Measurements from ENCODE around the gene ECT2L. TPM values are rescaled to one million over a fixed set of nuclear protein-coding genes. Genes with fewer than 3 reads are reported as not detected.

ECT2L gene
- total RNA-seq, 1 experiment from 2014 or later, result not detected

- intact Hi-C loops (cut with micrococcal nuclease; ENCODE audit: unreplicated experiment), result no loop called here
- H3K4me3 ChIP-seq (ENCODE audit: low read depth, low read length), result no peak overlapping the region
- ChIA-PET POLR2A (no interaction called here), CTCF (no interaction called here)
- H3K4me1 ChIP-seq, result no peaks in the 10 kb centered on the region
- H3K36me3 ChIP-seq (ENCODE audit: control insufficient read depth, insufficient read depth, low read length), result no peaks in the 10 kb centered on the region
- BruUV-seq (replicated peaks), result no TSS peak
- no peaks in the 10 kb centered on the region for H3K9me3 ChIP-seq
- no peak overlapping the region for H3K4me3 Mint-ChIP-seq (ENCODE audit: unreplicated experiment)
- no peaks in the 10 kb centered on the region for H3K27me3 ChIP-seq (replicated peaks; ENCODE audit: control insufficient read depth, insufficient read depth, low read length)
- no peaks in the 10 kb centered on the region for H3K4me1 Mint-ChIP-seq (ENCODE audit: low read depth, unreplicated experiment)
- H3K27me3 Mint-ChIP-seq (ENCODE audit: insufficient read depth, unreplicated experiment), result no peaks in the 10 kb centered on the region
- H3K27ac Mint-ChIP-seq (ENCODE audit: unreplicated experiment), result no peak overlapping the region
- DNase-seq, result no peak
- no peaks in the 10 kb centered on the region for H3K9me3 Mint-ChIP-seq (ENCODE audit: unreplicated experiment)
- TF ChIP-seq, protein P1, sequence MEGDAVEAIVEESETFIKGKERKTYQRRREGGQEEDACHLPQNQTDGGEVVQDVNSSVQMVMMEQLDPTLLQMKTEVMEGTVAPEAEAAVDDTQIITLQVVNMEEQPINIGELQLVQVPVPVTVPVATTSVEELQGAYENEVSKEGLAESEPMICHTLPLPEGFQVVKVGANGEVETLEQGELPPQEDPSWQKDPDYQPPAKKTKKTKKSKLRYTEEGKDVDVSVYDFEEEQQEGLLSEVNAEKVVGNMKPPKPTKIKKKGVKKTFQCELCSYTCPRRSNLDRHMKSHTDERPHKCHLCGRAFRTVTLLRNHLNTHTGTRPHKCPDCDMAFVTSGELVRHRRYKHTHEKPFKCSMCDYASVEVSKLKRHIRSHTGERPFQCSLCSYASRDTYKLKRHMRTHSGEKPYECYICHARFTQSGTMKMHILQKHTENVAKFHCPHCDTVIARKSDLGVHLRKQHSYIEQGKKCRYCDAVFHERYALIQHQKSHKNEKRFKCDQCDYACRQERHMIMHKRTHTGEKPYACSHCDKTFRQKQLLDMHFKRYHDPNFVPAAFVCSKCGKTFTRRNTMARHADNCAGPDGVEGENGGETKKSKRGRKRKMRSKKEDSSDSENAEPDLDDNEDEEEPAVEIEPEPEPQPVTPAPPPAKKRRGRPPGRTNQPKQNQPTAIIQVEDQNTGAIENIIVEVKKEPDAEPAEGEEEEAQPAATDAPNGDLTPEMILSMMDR (IDR thresholded peaks at IDR 0.05; ENCODE audit: insufficient read depth in 1 of 2, low read depth in 1 of 2, low read length in 1 of 2, severe bottlenecking in 1 of 2, unreplicated experiment in 1 of 2), result no peak
- H3K36me3 Mint-ChIP-seq (ENCODE audit: insufficient read depth, unreplicated experiment), result no peaks in the 10 kb centered on the region
These were observed 8.0 kb downstream of the ECT2L start for GRCh38 chr6:138803861-138804260.

DNA sequence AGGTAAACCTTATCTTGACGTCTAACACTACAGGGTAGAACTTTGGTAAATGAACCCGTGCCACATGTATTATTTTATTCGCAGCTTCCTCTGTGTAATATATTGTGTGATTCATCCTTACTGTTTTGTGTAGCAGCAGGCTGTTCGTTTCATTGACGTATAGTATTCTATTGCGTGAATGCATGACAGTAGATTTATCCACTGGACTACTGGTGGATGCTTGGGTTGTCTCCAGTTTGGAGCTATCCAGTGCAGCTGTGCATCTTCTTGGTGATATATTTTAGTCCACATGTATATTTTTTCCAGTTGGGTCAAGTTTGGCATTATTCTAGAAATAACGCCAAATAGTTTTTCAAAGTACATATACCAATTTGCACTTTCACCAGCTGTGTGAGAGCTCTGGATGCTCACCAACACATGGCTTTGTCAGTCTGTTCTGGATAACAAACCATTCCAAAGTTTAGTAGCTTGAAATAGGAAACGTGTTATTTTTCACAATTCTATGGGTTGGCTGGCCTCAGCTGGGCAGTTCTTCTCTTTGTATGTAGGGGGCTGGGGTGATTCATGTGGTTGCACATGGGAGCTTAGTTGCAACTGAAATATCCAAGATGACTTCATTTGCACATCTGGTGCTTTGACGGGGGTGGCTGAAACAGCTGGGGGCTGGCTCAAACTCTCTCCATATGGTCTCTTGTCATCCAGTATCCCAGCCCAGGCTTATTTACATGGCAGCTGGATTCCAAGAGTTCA lies 9.3 kb downstream of the ECT2L start:
- no peaks in the 10 kb centered on the region for H3K36me3 Mint-ChIP-seq (ENCODE audit: insufficient read depth, unreplicated experiment)
- no peak for DNase-seq
- ChIA-PET POLR2A (no interaction called here), CTCF (no interaction called here)
- no TSS peak for BruUV-seq (replicated peaks)
- H3K4me3 ChIP-seq (ENCODE audit: low read depth, low read length), result no peak overlapping the region
- no peaks in the 10 kb centered on the region for H3K27me3 ChIP-seq (replicated peaks; ENCODE audit: control insufficient read depth, insufficient read depth, low read length)
- no peak overlapping the region for H3K27ac Mint-ChIP-seq (ENCODE audit: unreplicated experiment)
- H3K9me3 Mint-ChIP-seq (ENCODE audit: unreplicated experiment), result no peaks in the 10 kb centered on the region
- H3K36me3 ChIP-seq (ENCODE audit: control insufficient read depth, insufficient read depth, low read length), result no peaks in the 10 kb centered on the region
- no peaks in the 10 kb centered on the region for H3K9me3 ChIP-seq
- H3K4me1 ChIP-seq, result 0 out of 2 replicates have a peak, but pooled peaks cover under 1% of the 10 kb centered on the region
- TF ChIP-seq, protein P1 (IDR thresholded peaks at IDR 0.05; ENCODE audit: insufficient read depth in 1 of 2, low read depth in 1 of 2, low read length in 1 of 2, severe bottlenecking in 1 of 2, unreplicated experiment in 1 of 2), result no peak
- H3K4me1 Mint-ChIP-seq (ENCODE audit: low read depth, unreplicated experiment), result no peaks in the 10 kb centered on the region
- H3K4me3 Mint-ChIP-seq (ENCODE audit: unreplicated experiment), result no peak overlapping the region
- intact Hi-C loops (cut with micrococcal nuclease; ENCODE audit: unreplicated experiment), result no loop called here
- no peaks in the 10 kb centered on the region for H3K27me3 Mint-ChIP-seq (ENCODE audit: insufficient read depth, unreplicated experiment)

DNA sequence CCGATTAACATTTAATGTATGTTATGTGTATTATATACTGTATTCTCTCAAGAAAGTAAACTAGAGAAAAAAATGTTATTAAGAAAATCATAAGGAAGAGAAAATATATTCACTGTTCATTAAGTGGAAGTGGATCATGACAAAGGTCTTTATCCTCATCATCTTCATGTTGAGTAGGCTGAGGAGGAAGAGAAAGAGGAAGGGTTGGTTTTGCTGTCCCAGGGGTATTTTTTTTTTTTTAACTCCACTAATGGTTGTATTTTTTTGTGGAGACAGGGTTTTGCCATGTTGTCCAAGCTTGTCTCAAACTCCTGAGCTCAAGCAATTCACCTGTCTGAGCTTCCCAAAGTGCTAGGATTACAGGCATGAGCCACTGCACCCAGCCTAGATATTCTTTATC lies 11.0 kb downstream of the ECT2L start:
- CTCF ChIA-PET, result interaction anchor here (0.6 kb wide), 1 partner anchor 650 kb away, joined by 3 read pairs; no protein-coding TSS in a partner anchor
- H3K27ac Mint-ChIP-seq (ENCODE audit: unreplicated experiment), result no peak overlapping the region

More for the DNA sequence above, 11.0 kb downstream of the ECT2L start:
- H3K27me3 ChIP-seq (replicated peaks; ENCODE audit: control insufficient read depth, insufficient read depth, low read length), result no peaks in the 10 kb centered on the region
- H3K9me3 ChIP-seq, result no peaks in the 10 kb centered on the region
- H3K9me3 Mint-ChIP-seq (ENCODE audit: unreplicated experiment), result no peaks in the 10 kb centered on the region
- POLR2A ChIA-PET, result no interaction called here
- H3K4me3 ChIP-seq (ENCODE audit: low read depth, low read length), result no peak overlapping the region
- H3K4me3 Mint-ChIP-seq (ENCODE audit: unreplicated experiment), result no peak overlapping the region
- BruUV-seq (replicated peaks), result no TSS peak
- H3K4me1 Mint-ChIP-seq (ENCODE audit: low read depth, unreplicated experiment), result no peaks in the 10 kb centered on the region
- H3K27me3 Mint-ChIP-seq (ENCODE audit: insufficient read depth, unreplicated experiment), result no peaks in the 10 kb centered on the region
- H3K36me3 ChIP-seq (ENCODE audit: control insufficient read depth, insufficient read depth, low read length), result no peaks in the 10 kb centered on the region
- no peaks in the 10 kb centered on the region for H3K36me3 Mint-ChIP-seq (ENCODE audit: insufficient read depth, unreplicated experiment)
- H3K4me1 ChIP-seq, result peaks cover 7% of the 10 kb centered on the region; the same call in 1 of the 2 replicates
- DNase-seq, result no peak
- intact Hi-C loops (cut with micrococcal nuclease; ENCODE audit: unreplicated experiment), result no loop called here
- TF ChIP-seq, protein P1 (IDR thresholded peaks at IDR 0.05; ENCODE audit: insufficient read depth in 1 of 2, low read depth in 1 of 2, low read length in 1 of 2, severe bottlenecking in 1 of 2, unreplicated experiment in 1 of 2), result no peak

Measured in Caco-2 (cell line).